Left forelimb (tissue), 1 donor: ENCODE measurements around the gene SLC9A4.

Experiments used
- DNase-seq: peaks from one replicate; pipeline ENCODE4 v3.0.0-alpha.2; 2018; ENCODE audit warnings: low spot score

SLC9A4 gene

DNA sequence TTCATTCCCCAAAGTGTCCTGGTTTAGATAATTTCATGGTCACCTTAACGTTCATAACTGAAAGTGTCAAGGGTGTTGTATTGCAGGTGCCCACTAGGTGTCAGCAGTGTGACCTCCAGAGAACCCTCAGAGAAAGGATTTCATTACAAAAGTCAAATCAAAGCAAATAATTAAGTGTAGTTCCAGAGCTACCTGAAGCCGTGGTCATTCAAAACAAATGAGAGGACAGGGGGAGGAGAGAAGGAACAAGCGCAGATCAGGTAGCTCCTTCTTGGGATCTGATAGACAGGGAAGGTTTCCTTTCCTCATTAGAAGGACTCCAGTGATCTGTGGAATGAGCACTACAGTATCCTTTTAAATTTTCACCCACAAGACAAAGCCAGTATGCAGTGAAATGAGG lies at the start of gene SLC9A4:
Gene SLC9A4 (plus strand): TSS at position 207 of the 400 bp plus-strand sequence. CDS start 534 bp downstream, outside the sequence.
- no peak for DNase-seq

GRCh38 chr2:102423368-102423767 lies 49.7 kb upstream of the SLC9A4 start:
- DNase-seq: no peak

GRCh38 chr2:102424754-102425153 lies 48.3 kb upstream of the SLC9A4 start:
- no peak for DNase-seq

DNA sequence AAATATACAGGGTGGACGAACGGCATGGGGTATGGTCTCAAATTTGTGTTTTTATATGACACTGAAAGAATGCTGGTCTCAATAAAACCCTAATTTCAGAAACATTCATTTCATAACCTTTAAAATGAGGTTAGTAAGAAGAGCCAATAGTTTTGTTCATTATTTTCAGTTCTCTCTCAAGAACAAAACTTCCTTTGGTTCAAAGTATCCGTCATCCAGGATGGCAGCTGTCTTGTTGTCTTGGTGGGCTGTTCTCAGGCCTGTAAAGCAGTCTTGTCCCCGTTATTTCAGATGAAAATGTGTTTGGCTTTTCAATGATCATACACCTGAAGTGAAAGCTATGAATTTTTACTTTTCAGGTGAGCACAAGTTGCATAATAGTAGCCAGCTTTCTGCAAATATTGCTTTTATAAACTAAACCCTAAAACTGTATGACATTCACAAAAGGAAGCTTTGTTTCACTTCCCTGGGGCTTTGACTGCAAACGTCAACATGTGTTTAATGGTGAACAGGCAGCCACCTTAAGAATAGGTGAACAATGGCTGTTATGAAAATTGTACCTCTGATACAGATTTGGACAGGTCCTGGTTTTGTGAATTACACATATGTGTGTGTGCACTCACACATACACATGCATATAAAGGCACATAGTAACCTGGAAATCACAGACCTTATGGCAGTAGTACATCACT lies 47.4 kb upstream of the SLC9A4 start:
- DNase-seq: no peak

- no peak for DNase-seq
Observed at GRCh38 chr2:102427249-102427648, 45.8 kb upstream of the SLC9A4 start.

GRCh38 chr2:102428573-102428972 lies 44.5 kb upstream of the SLC9A4 start:
- no peak for DNase-seq

DNA sequence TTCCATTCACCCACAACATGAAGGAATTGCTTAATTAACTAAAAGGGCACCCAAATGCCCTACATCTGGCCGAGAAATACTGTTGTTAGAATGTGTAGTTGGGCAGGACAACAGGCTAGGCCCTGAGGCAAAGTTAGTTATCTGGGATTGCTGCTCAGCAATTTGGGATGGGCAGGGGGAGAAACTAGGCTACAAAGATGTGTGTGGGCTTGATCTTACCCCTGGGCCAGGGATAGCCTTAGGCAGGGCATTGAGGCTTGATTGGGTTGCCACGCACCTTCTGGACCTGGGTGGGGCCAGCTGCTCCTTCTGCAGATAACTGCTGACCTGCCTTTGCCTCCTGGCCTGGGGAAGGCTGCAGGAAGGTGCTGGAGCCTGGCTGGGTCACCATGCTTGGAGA lies 40.6 kb upstream of the SLC9A4 start:
- no peak for DNase-seq

DNA sequence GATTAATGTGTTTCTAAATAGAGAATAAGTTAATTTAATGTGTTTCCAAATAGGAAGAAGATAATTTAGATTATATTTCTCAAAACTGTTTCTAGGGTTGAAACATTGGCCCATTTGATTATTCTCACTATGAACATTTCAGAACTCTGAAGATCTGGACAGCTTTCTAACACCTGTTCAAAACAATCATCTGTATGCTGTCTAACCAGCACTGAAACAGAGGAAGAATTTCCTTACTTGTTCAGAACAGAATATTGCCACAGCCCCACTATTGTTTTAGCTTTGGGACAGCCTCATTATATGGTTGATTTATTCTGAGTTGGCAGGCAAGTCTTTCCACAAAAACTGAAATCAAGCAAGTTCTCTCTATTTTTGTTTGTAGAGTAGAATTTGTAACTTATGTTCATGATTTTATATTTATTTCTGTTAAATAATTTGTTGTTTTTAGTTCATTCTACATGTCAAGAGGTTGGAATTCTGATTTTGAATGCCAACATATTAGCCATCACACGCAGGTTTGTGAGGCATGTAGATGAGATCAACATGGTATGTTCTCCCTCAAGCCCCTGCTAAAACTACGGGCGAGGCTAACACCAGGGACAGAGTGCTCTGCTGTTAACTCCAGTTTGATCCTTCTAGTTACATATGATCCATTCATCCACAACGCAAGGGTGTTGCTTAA lies 38.9 kb upstream of the SLC9A4 start:
- DNase-seq: no peak

DNA sequence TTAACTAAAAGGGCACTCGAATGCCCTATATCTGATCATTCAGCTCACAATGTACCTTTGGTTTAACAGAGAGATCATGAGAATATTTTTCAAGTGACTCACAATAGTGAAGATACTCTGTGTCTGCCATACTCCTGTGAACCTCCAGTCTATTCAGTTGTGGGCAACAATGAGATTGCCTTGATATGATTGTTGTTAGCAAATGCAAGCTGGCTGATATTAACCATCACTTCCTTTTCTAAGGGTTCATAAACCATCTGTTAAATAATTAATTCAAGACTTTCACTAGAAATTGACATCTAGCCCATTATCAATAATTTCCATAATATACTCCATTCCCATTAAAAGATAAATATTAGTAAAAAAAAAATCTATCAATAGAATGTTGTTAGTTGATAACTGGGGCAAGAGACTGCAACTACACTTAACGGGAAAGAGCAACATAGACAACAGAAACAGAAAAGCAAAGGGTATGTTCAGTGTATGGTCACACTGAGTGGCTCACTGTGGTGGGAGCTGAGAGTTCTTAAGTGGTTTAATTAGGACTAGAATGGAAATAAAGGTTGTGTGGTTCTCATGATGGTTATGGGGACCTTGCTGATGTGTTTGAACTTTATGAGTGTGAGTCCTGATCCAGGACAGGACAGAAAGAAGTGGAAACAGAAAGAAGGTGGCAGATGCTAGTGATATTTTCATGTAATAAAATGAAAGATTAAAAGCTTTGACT lies 38.2 kb upstream of the SLC9A4 start:
- no peak for DNase-seq

GRCh38 chr2:102435741-102436140 lies 37.3 kb upstream of the SLC9A4 start:
- DNase-seq: no peak

DNA sequence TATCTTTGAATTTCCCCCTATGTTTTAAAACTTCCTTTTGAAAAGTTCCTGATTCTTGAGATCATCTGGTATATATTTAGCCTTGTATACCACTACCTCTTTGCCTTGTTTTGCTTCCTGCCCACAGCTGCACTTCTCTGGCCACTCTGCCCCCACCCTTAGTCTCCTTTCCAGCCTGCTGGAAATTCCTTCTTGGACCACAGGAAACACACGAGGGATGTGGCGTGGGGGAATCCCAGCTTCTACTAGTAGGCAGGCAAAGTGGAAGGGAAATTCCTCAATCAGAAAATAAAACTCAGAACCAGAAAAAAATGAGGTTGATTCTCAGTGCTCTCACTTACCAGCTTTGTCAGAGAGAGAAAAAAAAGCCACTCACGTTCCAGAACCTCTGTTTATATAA lies 36.7 kb upstream of the SLC9A4 start:
- no peak for DNase-seq

GRCh38 chr2:102437122-102437521 lies 35.9 kb upstream of the SLC9A4 start:
- DNase-seq: no peak

- DNase-seq: no peak
Observed at GRCh38 chr2:102438111-102438510, 34.9 kb upstream of the SLC9A4 start.

GRCh38 chr2:102438578-102438977 lies 34.4 kb upstream of the SLC9A4 start:
- DNase-seq: no peak

- DNase-seq: no peak
Observed at GRCh38 chr2:102439065-102439695, 33.8 kb upstream of the SLC9A4 start.

DNA sequence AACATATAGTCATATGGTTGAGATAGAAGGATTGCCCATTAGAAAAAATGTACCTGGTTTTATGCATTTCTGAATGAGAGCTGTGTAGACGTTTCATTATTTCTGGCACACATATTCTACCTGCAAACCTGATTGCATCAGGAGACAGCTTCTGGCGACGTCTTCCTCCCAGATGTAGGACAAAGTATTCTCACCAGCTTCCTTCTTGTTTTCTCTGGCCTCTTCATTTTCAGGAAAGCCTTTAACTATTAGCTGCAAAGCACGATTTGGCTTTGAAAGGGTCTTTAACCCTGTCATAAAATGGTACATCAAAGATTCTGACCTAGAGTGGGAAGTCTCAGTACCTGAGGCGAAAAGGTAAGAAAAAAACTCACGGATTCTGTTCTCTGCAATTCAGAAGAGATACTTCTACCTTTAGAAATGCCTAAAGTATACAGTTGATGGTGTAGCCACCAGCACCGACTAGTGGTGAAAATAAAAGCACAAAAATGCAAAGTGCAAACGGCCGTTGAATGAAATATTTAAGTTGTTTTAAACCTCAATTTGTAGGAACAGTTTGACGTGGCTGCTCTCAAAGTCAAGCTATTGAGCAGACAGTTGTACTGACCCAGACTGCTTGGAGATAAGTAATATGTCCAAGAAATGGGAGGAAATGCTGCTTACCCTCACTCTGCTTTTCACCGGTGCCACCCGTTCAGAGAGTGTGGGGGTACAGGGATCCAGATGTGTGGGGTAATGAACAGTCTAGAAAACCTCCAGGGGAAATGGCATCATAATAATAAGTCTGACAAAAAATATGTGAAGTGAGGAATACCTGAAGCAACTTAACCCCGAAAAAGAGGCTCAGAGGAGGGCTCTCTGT lies 29.8 kb upstream of the SLC9A4 start:
- no peak for DNase-seq

GRCh38 chr2:102444233-102444632 lies 28.8 kb upstream of the SLC9A4 start:
- no peak for DNase-seq

GRCh38 chr2:102446936-102447335 lies 26.1 kb upstream of the SLC9A4 start:
- no peak for DNase-seq

GRCh38 chr2:102449370-102449974 lies 23.6 kb upstream of the SLC9A4 start:
- no peak for DNase-seq

DNA sequence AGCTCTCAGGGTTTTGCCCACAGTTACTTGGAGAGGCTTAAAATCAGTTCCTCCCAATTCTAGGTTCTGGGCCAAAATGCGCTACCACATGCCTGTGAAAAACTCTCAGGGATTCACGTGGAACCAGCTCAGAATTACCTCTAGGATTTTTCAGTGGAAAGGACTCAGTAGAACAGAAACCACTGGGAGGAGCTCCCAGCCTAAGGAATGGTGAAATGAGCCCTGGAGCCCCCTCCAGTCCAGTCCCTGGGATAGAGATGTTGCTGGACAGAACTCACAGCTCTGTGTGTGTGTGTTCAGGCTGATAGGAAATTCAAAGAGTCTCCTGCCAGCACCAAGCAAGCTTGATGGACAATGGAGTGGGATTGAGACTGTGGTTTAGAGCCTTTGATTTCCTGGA lies 21.1 kb upstream of the SLC9A4 start:
- DNase-seq: no peak

GRCh38 chr2:102453501-102453900 lies 19.5 kb upstream of the SLC9A4 start:
- no peak for DNase-seq
